ENCODE data around the gene STPG2.

Gene STPG2

DNA sequence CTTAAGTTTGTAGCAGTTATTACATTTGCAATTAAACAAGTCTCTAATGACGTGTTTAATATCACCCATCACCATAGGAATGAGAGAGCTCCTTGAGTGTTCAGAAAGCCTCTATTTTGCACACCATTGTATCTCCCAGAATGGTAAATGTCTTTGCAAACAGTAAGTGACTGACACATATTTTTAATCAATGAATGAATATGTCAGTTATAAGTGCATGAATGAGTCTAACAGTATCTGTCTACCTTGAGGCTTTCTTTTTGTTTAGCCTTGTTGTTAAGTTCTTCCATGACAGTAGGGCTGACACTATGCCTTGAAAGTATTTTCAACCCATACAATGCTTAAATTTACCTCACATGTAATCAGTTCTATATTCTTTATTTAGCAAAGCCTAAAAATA, 292.2 kb downstream of the STPG2 start:
- TF ChIP-seq, protein P1, sequence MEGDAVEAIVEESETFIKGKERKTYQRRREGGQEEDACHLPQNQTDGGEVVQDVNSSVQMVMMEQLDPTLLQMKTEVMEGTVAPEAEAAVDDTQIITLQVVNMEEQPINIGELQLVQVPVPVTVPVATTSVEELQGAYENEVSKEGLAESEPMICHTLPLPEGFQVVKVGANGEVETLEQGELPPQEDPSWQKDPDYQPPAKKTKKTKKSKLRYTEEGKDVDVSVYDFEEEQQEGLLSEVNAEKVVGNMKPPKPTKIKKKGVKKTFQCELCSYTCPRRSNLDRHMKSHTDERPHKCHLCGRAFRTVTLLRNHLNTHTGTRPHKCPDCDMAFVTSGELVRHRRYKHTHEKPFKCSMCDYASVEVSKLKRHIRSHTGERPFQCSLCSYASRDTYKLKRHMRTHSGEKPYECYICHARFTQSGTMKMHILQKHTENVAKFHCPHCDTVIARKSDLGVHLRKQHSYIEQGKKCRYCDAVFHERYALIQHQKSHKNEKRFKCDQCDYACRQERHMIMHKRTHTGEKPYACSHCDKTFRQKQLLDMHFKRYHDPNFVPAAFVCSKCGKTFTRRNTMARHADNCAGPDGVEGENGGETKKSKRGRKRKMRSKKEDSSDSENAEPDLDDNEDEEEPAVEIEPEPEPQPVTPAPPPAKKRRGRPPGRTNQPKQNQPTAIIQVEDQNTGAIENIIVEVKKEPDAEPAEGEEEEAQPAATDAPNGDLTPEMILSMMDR (IDR thresholded peaks at IDR 0.05; ENCODE audit: control insufficient read depth, extremely low read depth, insufficient read depth): no peak
- no peak overlapping the region for H3K4me3 ChIP-seq (ENCODE audit: low read depth, low read length)
- DNase-seq (ENCODE audit: low read depth): no peak

GRCh38 chr4:97845758-97846157, 297.5 kb downstream of the STPG2 start:
- no peak for DNase-seq (ENCODE audit: low read depth)
- H3K4me3 ChIP-seq (ENCODE audit: low read depth, low read length): no peak overlapping the region
- TF ChIP-seq, protein P1 (IDR thresholded peaks at IDR 0.05; ENCODE audit: control insufficient read depth, extremely low read depth, insufficient read depth): no peak

DNA sequence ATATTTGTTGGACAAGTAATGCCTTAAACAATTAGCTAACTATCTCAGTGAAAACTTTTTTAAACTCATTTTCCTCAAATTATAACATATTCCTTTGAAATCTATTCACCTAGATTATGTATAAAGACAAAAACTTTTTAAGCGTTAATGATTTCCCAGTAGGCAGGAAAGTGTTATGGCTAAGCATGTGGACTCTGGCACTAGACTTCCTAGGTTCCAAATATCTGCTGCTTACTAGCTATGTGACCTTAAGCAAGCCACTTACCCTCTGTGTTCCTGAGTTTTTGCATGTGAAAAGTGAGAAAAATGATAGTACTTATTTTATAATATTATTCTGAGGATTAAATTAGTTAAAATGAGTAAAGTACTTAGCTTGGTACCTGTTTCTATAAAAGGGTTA, 301.8 kb downstream of the STPG2 start:
- TF ChIP-seq, protein P1 (IDR thresholded peaks at IDR 0.05; ENCODE audit: control insufficient read depth, extremely low read depth, insufficient read depth): no peak
- DNase-seq (ENCODE audit: low read depth): no peak
- no peak overlapping the region for H3K4me3 ChIP-seq (ENCODE audit: low read depth, low read length)

- TF ChIP-seq, protein P1 (IDR thresholded peaks at IDR 0.05; ENCODE audit: control insufficient read depth, extremely low read depth, insufficient read depth): no peak
- no peak overlapping the region for H3K4me3 ChIP-seq (ENCODE audit: low read depth, low read length)
- DNase-seq (ENCODE audit: low read depth): no peak
Observed at GRCh38 chr4:97836662-97837061, 306.6 kb downstream of the STPG2 start.

DNA sequence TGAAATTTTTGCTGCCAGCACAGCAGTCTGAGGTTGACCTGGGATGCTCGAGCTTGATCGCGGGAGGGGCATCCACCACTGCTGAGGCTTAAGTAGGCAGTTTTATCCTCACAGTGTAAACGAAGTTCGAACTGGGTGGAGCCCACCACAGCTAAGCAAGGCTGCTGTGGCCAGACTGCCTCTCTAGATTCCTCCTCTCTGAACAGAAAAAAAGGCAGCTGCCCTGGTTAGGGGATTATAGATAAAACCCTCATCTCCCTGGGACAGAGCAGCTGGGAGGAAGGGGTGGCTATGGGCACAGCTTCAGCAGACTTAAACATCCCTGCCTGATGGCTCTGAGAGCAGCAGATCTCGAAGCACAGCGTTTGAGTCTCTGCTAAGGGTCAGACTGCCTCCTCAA, 314.6 kb downstream of the STPG2 start:
- no peak for DNase-seq (ENCODE audit: low read depth)
- TF ChIP-seq, protein P1 (IDR thresholded peaks at IDR 0.05; ENCODE audit: control insufficient read depth, extremely low read depth, insufficient read depth): no peak
- H3K4me3 ChIP-seq (ENCODE audit: low read depth, low read length): no peak overlapping the region

GRCh38 chr4:97819294-97819693, 324.0 kb downstream of the STPG2 start:
- no peak overlapping the region for H3K4me3 ChIP-seq (ENCODE audit: low read depth, low read length)
- no peak for DNase-seq (ENCODE audit: low read depth)
- TF ChIP-seq, protein P1 (IDR thresholded peaks at IDR 0.05; ENCODE audit: control insufficient read depth, extremely low read depth, insufficient read depth): no peak

DNA sequence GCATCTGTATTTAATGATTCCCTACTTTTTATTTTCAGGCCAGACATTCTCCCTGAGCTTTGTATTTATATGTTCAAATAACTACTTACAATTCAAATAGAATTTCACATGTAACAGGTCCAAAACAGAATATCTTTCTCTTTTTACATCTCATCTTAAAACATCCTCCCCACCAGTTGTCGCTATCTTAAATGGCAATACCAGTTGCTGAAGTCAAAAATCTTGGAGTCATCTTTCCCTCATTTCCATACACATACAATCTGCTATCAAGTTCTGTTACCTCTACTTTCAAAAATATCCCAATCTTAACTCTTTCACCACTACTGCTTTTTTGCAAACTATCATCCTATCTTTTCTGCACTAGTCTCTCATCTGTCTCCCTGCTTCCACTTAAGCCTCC, 330.5 kb downstream of the STPG2 start:
- TF ChIP-seq, protein P1 (IDR thresholded peaks at IDR 0.05; ENCODE audit: control insufficient read depth, extremely low read depth, insufficient read depth): no peak
- H3K4me3 ChIP-seq (ENCODE audit: low read depth, low read length): no peak overlapping the region
- DNase-seq (ENCODE audit: low read depth): no peak

All from LNCaP clone FGC (cell line).